Activated B cell treated with CpG ODN at 0.5 μM for 24 hours (primary cell): ENCODE measurements around the gene MARK4. TPM values are rescaled to one million over a fixed set of nuclear protein-coding genes. Genes with fewer than 3 reads are reported as not detected.
"Not testable (repeated sequence)": the region's sequence is repeated elsewhere in the genome, so short reads cannot be mapped to it uniquely, and the experiment has no call there.

Experiments used
- ATAC-seq: fragments of 200-7000 bp; cut with Tn5 transposase; one replicate; pipeline ENCODE4 v1.10.0; 2021; ENCODE audit warnings: low read depth, mild to moderate bottlenecking, moderate library complexity
- CTCF ChIA-PET: fragments of 350-600 bp; sonication (Branson Sonifier 250); formaldehyde crosslinking; loops from one replicate; lab custom pipeline; 2021; ENCODE audit warnings: antibody characterized with exemption; lab: Charles Lee
- POLR2A ChIA-PET: fragments of 350-600 bp; sonication (Branson Sonifier 250); formaldehyde crosslinking; loops from one replicate; lab custom pipeline; 2021; ENCODE audit warnings: antibody characterized with exemption; lab: Charles Lee
- DNase-seq: peaks from one replicate; pipeline ENCODE4 v3.0.0; 2022
- H3K27ac Mint-ChIP-seq: one replicate; pipeline ENCODE4 v1.8.0; 2020; ENCODE audit warnings: mixed read lengths
- H3K27me3 Mint-ChIP-seq: one replicate; pipeline ENCODE4 v1.8.0; 2021; ENCODE audit warnings: mixed read lengths
- H3K36me3 Mint-ChIP-seq: one replicate; pipeline ENCODE4 v1.8.0; 2021; ENCODE audit warnings: low read depth, mixed read lengths
- H3K4me1 Mint-ChIP-seq: one replicate; pipeline ENCODE4 v1.8.0; 2021; ENCODE audit warnings: mixed read lengths
- H3K4me3 Mint-ChIP-seq: one replicate; pipeline ENCODE4 v1.8.0; 2020; ENCODE audit warnings: mild to moderate bottlenecking, mixed read lengths
- H3K9me3 Mint-ChIP-seq: one replicate; pipeline ENCODE4 v1.8.0; 2020; ENCODE audit warnings: mixed read lengths
- CTCF ChIP-seq: fragments of 200-600 bp; IDR thresholded peaks from one replicate; pipeline ENCODE4 v1.8.0; 2022; ENCODE audit warnings: antibody characterized with exemption, mild to moderate bottlenecking
- intact Hi-C: fragments of 100-400 bp; cut with micrococcal nuclease; formaldehyde crosslinking; loops from one replicate; pipeline ENCODE4 v1.15.1; 2024
- total RNA-seq: library from RNA; stranded (reverse); gene quantifications from 2 replicates; pipeline ENCODE4 v1.2.3, GENCODE V29; 2022

The MARK4 gene
- total RNA-seq, 1 donor from 2014 or later = 26.0 TPM

- CTCF ChIA-PET = no interaction called here
These were observed 53.9 kb downstream of the MARK4 start for GRCh38 chr19:45305007-45305406.

DNA sequence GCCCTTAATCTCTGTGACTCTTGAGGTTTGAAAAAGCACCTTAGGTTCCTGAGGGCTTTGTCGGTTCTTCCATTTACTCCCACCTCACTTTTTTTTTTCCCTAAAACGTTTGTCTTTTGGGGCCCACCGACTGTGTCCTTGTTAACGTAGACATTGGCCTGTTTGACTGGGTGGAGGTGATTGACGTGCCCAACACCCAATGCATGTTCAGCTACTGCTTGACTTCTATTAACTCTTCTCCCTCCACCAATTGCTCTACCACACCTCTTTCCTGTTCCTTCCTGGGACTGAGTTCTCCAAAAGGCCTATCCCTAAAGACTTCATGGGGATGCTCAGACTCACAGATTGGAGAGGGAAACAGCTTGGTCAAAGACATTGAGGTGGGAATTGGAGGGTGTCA, 54.4 kb downstream of the MARK4 start:
- POLR2A ChIA-PET = no interaction called here
- CTCF ChIA-PET = no interaction called here
- no peak for TF ChIP-seq CTCF
- no peak overlapping the region for H3K4me3 Mint-ChIP-seq
- H3K4me1 Mint-ChIP-seq = no peaks in the 10 kb centered on the region
- DNase-seq (no peak), ATAC-seq (no peak)
- no peak overlapping the region for H3K27ac Mint-ChIP-seq
- H3K27me3 Mint-ChIP-seq = no peaks in the 10 kb centered on the region
- H3K36me3 Mint-ChIP-seq = peaks cover 9% of the 10 kb centered on the region
- intact Hi-C loops = no loop called here
- no peaks in the 10 kb centered on the region for H3K9me3 Mint-ChIP-seq

More at GRCh38 chr19:45305007-45305406, 53.9 kb downstream of the MARK4 start:
- intact Hi-C loops = no loop called here
- H3K9me3 Mint-ChIP-seq = no peaks in the 10 kb centered on the region
- no peak overlapping the region for H3K27ac Mint-ChIP-seq
- peaks cover 12% of the 10 kb centered on the region for H3K36me3 Mint-ChIP-seq
- DNase-seq (no peak), ATAC-seq (no peak)
- no peak overlapping the region for H3K4me3 Mint-ChIP-seq
- POLR2A ChIA-PET = no interaction called here
- no peaks in the 10 kb centered on the region for H3K27me3 Mint-ChIP-seq
- H3K4me1 Mint-ChIP-seq = no peaks in the 10 kb centered on the region
- no peak for TF ChIP-seq CTCF

DNA sequence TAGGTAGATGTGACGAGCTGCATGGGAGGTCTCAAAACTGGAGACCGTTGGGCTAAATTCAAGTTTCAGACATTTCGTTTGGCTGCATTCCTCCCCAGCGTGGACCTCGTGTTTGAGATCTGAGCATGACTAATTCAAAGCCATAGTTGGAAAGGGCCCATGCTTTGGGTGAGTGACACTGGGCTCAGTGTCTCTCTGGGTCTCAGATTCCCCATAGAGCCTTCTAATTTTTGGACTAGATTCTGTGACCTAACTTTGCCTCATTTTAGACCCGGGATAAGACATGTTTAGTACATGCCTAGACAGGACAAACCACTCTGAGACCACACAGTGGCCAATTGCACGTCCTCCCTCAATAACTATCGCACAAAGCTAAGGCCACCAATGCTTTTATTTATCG, 55.0 kb downstream of the MARK4 start:
- DNase-seq (no peak), ATAC-seq (no peak)
- H3K4me3 Mint-ChIP-seq = no peak overlapping the region
- ChIA-PET POLR2A (no interaction called here), CTCF (interaction anchor here (0.6 kb wide), 1 partner anchor 224 kb away, joined by 3 read pairs; no protein-coding TSS in a partner anchor)
- no peak overlapping the region for H3K27ac Mint-ChIP-seq
- H3K9me3 Mint-ChIP-seq = no peaks in the 10 kb centered on the region
- H3K27me3 Mint-ChIP-seq = no peaks in the 10 kb centered on the region
- no peaks in the 10 kb centered on the region for H3K4me1 Mint-ChIP-seq
- intact Hi-C loops = no loop called here
- no peak for TF ChIP-seq CTCF
- H3K36me3 Mint-ChIP-seq = peaks cover 6% of the 10 kb centered on the region

GRCh38 chr19:45306518-45307027, 55.5 kb downstream of the MARK4 start:
- Mint-ChIP-seq H3K27me3 (no peaks in the 10 kb centered on the region), H3K36me3 (peaks cover 6% of the 10 kb centered on the region), H3K9me3 (no peaks in the 10 kb centered on the region), H3K4me3 (no peak overlapping the region), H3K27ac (no peak overlapping the region), H3K4me1 (no peaks in the 10 kb centered on the region)
- intact Hi-C loops = no loop called here
- no peak for TF ChIP-seq CTCF
- no peak for DNase-seq
- ATAC-seq = no peak
- ChIA-PET POLR2A (no interaction called here), CTCF (interaction anchor here (0.6 kb wide), 1 partner anchor 223 kb away, joined by 3 read pairs; no protein-coding TSS in a partner anchor)

- Mint-ChIP-seq H3K4me3 (no peak overlapping the region), H3K27ac (no peak overlapping the region), H3K27me3 (no peaks in the 10 kb centered on the region), H3K4me1 (no peaks in the 10 kb centered on the region), H3K9me3 (no peaks in the 10 kb centered on the region), H3K36me3 (peaks cover 4% of the 10 kb centered on the region)
- ATAC-seq (no peak), DNase-seq (no peak)
- ChIA-PET CTCF (no interaction called here), POLR2A (no interaction called here)
- intact Hi-C loops = no loop called here
- TF ChIP-seq CTCF = no peak
These were observed 56.3 kb downstream of the MARK4 start for GRCh38 chr19:45307361-45307760.

DNA sequence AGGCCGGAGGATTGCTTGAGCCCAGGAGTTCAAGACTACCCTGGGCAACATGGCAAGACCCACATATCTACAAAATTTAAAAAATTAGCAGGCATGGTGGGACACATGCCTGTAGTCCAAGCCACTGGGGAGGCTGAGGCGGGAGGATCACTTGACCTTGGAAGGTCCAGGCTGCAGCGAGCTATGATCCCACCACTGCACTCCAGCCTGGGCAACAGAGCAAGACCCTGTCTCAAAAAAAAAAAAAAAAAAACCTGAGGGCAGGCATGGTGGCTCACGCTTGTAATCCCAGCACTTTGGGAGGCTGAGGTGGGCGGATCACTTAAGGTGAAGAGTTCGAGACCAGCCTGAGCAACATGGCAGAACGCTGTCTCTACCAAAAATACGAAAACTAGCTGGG, 58.3 kb downstream of the MARK4 start:
- H3K36me3 Mint-ChIP-seq = not testable (repeated sequence)

More for the DNA sequence above, 58.3 kb downstream of the MARK4 start:
- DNase-seq, H3K4me3 Mint-ChIP-seq, H3K27me3 Mint-ChIP-seq, H3K27ac Mint-ChIP-seq, CTCF ChIA-PET, POLR2A ChIA-PET, intact Hi-C loops, H3K4me1 Mint-ChIP-seq, H3K9me3 Mint-ChIP-seq, ATAC-seq: not testable (repeated sequence)
